Hippocampal formation (tissue), 2 donors: ENCODE measurements around the gene HSPB6.
"Not testable (repeated sequence)": the region's sequence is repeated elsewhere in the genome, so short reads cannot be mapped to it uniquely, and the experiment has no call there.

ENCODE experiments used
- DNase-seq, 2 donors: peaks; one replicate each; lab custom pipeline; 2025; lab: John Stamatoyannopoulos, UW

Gene HSPB6, protein sequence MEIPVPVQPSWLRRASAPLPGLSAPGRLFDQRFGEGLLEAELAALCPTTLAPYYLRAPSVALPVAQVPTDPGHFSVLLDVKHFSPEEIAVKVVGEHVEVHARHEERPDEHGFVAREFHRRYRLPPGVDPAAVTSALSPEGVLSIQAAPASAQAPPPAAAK

DNA sequence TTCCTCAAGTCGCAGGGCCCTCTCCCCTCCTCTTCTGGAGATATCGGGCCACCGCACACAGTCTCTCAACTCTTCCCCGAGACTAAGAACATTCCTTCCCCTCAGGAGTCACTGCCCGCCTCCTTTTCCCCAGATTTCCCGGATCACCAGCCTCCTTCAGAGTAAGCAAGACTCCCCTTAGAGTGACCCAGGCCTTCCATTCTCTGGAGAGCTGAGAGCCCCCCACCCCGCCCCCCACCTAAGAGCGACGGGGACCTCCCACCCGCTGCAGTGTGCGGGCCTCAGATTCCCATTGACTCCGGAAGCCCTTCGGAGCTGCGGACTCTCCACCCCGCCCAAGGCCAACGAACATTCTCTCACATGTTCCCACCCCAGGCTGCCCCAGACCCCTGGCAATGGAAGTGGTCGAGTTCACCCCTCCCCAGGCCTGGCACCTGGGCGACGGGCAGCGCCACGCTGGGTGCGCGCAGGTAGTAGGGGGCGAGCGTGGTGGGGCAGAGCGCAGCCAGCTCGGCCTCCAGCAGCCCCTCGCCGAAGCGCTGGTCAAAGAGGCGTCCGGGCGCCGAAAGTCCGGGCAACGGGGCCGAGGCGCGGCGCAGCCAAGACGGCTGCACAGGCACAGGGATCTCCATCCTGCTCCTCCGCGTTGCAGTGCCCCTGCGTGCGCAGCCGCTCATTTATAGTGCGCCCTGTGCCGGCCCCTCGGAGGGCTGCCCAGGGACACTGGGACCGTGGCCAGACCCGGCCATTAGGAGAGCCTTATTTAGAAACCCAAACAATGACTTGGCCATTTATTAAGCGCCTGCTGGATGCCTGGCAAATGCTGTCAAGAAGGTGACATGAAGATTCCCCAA is at the start of gene HSPB6:
Gene HSPB6 (minus strand): TSS at position 653 of the 854 bp plus-strand sequence. CDS start 21 bp downstream, at position 632.
- DNase-seq: peak in 1 of 2 donors; percentile 35

DNA sequence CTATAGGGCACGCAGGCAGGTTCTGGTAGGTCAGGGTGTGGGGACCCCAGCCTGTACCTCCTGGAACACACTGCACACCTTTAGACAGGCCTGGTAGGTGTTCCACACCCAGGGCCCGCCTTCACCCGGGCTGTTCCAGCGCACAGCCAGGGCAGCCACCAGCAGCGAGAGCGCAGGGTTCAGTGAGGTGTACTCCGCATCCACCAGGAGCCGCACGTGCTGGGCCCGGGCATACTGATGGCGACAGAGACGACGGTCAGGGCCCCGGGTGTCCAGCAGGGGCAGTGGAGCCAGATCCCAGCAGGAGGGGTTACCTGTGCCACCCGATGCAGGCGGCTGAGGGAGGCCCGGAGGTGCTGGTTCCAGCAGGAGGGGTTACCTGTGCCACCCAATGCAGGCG is 49.8 kb upstream of the HSPB6 start:
- DNase-seq: no peak

DNA sequence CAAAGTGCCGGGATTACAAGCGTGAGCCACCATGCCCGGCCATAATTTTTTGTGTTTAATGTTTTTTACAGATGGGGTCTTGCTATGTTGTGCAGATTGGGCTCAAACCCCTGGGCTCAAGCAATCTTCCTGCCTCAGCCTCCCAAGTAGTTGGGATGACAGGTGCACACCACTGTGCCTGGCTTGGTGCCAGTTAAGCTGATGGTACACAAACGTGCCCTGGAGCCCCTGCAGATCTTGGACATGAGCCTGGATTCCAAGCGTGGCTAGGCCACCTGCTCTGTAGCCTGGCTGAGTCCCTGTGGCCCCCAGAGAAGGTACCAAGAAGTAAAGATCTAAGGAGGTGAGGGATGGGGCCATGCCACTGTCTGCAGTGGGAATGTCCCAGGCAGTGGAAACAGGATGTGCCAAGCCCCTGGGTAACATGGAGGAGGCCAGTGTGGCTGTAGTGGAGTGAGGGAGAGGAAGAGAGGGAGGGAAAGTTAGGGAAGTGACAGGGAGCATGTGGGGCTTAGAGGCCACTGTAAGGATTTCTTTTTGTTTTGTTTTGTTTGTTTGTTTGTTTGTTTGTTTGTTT is 48.8 kb upstream of the HSPB6 start:
- no peak for DNase-seq

- no peak for DNase-seq
Measured at GRCh38 chr19:35801828-35802227, 45.0 kb upstream of the HSPB6 start.

DNA sequence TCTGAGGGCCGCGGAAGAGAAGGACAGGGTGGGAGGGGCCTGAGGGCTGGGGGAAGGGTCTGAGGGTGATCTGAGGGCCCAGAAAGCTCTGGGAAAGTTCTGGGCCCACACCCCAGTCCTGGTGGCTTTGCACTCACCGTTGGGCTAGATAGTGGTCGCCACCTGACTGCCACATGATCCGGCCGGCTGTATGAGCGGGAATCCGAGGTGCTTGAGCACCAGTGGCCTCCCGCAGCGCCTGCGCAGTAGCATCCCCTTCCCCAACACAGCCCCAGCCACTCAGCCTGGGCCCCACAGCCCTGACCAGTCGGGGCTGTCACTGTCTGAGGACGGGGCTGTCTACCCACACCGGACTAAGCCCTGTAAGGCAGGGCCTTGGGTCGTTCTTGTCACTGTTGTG is 40.8 kb upstream of the HSPB6 start:
- DNase-seq: peak in 1 of 2 donors; percentile 7

GRCh38 chr19:35796645-35797542 is 40.1 kb upstream of the HSPB6 start:
- DNase-seq: no peak

DNA sequence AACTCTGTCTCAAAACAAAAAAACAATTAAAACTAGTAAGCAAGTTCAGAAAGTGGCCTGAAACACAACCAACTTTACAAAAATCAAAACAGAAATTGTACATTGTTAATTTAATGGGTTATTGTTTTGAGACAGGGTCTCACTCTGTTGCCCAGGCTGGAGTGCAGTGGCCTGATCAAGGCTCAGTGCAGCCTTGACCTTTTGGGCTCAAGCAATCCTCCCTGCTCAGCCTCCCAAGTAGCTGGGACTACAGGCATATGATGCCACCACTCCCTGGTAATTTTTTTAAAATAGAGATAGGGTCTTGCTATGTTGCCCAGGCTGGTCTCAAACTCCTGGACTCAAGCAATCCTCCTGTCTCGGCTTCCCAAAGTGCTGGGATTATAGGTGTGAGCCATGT is 38.7 kb upstream of the HSPB6 start:
- DNase-seq: not testable (repeated sequence)

- DNase-seq: no peak
Measured at GRCh38 chr19:35793381-35794165, 36.7 kb upstream of the HSPB6 start.

DNA sequence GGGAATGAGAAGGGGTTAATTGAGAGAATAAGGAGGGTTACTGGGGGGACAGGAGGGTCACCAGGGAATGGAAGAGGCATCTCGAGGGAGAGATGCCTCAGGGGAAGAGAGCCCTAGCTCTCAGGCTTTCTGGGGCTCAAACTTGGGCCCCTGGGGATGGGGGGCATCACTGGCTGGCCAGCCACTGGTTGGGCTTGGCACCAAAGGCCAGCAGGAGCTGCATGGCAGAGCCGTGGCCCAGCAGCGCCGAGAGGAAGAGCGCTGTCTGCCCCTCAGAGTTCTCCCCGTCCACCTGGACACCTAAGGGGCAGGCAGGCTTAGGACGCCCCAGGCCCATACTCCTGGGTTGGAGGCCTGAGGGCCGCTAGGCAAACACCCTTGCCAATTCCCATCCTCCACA is 36.1 kb upstream of the HSPB6 start:
- no peak for DNase-seq

- DNase-seq: no peak
Measured at GRCh38 chr19:35792312-35792711, 35.5 kb upstream of the HSPB6 start.

- DNase-seq: no peak
Measured at GRCh38 chr19:35791814-35792279, 35.0 kb upstream of the HSPB6 start.

- DNase-seq: no peak
Measured at GRCh38 chr19:35790981-35791813, 34.4 kb upstream of the HSPB6 start.

DNA sequence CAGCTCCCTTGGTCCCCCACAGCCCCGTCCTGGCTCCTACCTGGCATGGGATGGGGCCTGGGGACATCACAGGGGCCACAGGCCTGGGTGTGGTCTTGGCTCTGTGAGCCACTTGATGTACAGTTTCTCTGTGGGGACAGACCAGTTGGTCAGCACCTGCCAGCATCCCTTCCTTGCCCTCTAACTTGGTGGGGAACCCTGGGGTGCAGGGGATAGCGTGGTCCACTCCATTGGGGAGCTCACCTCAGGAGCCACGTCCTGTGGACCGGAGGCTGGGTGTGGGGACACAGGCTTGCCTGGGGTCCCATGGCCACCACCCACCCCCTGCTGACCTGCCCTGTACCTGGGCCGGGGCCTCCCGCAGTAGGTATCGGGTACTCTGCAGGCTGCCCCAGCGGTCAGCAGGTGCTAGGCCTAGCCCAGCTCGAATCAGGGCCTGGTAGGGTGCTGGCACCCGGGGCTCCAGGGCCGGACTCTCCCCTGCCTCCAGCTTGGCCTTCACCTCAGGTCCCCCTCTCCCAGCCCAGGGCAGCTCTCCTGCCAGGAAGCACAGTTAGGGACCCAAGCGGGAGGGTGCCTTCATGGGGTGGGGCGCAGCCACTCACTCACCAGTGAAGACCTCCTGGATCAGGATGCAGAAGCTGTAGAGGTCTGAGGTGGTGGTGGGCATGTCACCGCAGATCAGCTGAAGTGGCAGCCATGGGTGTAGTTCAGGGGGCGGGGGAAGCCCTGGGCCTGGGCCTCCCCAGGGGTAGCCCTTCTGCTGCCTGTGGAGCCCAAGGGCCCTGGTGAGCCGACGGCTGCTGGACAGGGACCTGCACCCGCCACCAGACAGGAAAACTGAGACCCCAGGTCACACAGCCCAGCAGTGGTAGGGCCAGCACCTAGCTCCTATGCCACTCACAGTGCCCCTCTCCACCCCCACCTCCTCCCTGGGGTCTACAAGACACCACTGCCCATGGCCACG is 33.4 kb upstream of the HSPB6 start:
- DNase-seq: no peak

DNA sequence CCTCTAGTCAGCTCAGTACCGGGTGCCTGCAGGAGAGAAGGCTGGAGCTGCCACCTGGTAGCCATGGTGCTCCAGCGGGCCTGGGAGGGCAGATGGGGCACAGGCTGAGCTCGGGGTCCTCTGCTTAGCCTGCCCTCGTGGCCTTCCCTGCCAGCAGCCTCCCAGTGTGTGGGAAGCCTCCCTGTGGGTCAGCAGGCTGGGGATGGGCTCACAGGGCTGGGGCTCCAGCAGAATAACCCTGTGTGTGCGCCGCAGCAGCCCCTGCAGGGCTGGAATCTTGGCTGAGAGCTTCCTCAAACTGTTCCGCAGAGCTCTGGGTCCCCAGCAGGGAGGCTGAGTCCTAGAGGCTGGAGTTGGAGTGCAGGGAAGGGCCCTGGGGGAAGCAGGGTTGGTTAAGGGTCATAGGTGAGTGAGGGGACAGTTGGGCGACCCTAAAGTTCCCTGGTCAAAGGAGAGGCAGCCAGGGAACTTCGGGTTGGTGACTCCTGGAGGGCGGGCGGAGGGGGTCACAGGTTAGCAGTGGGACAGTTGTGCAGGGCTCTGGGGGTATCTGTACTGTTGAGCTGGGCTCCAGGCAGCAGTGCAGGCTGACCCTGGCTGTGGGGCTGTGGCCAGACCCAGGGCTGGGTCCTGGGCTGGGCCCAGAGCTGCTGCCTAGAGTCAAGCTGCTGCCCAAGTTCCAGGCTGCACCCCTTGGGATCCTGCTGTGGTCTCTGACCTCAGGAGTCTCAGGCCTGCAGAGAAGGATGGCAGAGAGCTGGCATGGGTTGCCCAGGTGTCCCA is 32.6 kb upstream of the HSPB6 start:
- DNase-seq: no peak

DNA sequence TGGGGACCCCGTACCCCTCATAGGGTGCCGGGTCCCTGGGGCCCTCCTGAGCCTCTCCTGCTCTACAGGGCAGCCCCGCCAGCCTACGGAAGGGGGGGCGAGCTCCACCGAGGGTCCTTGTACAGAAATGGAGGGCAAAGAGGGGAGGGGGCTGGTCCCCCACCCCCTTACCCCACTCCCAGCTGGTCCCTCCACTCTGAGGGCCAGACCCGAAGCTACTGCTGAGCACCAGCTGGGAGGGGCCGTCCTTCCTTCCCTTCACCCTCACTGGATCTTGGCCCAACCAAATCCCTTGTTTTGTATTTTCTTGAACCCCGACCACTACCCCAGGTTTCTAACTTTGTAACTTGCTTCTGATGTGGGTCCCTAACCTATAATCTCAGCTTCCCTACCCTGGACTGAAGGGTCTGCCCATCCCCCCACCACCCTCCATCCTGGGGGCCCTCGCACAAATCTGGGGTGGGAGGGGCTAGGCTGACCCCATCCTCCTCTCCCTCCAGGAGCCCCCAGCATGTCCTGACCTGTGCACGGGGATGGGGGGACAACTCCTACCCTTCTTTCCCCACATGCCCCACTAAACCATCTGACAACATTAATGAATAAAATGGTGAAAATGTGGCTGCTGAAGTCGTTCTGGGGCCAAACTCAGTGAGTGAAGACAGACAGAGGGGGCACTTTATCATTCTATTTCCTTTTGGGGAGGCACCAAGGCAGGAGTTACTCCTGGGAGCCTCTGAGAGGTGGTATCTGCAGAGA is 31.6 kb upstream of the HSPB6 start:
- DNase-seq: no peak

GRCh38 chr19:35787227-35787799 is 30.5 kb upstream of the HSPB6 start:
- no peak for DNase-seq
